Kidney epithelial cell (primary cell): ENCODE data around the gene APOC4. TPM values are rescaled to one million over a fixed set of nuclear protein-coding genes. Genes with fewer than 3 reads are reported as not detected.
"Not testable (repeated sequence)": the region's sequence is repeated elsewhere in the genome, so short reads cannot be mapped to it uniquely, and the experiment has no call there.

ENCODE experiments used
- DNase-seq: peaks from one replicate; pipeline ENCODE4 v3.0.0-alpha.2; 2010; ENCODE audit warnings: low read depth
- H3K27me3 ChIP-seq: 2 replicates; pipeline ENCODE4 v1.6.0; 2011; ENCODE audit warnings: low read length; ENCODE audit not compliant: control insufficient read depth, insufficient read depth
- H3K36me3 ChIP-seq: 2 replicates; pipeline ENCODE4 v1.5.1; 2011; ENCODE audit warnings: low read length; ENCODE audit not compliant: control insufficient read depth, insufficient read depth
- H3K4me3 ChIP-seq: 2 replicates; pipeline ENCODE4 v1.5.1; 2011; ENCODE audit warnings: low read depth, mild to moderate bottlenecking, control low read depth, low read length
- total RNA-seq: library from RNA; depleted of rRNA; stranded (reverse); fragments of >200 nt; gene quantifications from 2 replicates; pipeline ENCODE4 v1.2.3, GENCODE V29; 2015
- TF ChIP-seq, protein P1 (sequence below): IDR thresholded peaks from 2 replicates; pipeline ENCODE4 v1.5.1; 2011; ENCODE audit warnings: mild to moderate bottlenecking, moderate library complexity, low read length, control low read depth, inconsistent platforms; ENCODE audit not compliant: insufficient read depth, poor library complexity, severe bottlenecking

Gene APOC4
- total RNA-seq, 1 donor from 2014 or later, result not detected

DNA sequence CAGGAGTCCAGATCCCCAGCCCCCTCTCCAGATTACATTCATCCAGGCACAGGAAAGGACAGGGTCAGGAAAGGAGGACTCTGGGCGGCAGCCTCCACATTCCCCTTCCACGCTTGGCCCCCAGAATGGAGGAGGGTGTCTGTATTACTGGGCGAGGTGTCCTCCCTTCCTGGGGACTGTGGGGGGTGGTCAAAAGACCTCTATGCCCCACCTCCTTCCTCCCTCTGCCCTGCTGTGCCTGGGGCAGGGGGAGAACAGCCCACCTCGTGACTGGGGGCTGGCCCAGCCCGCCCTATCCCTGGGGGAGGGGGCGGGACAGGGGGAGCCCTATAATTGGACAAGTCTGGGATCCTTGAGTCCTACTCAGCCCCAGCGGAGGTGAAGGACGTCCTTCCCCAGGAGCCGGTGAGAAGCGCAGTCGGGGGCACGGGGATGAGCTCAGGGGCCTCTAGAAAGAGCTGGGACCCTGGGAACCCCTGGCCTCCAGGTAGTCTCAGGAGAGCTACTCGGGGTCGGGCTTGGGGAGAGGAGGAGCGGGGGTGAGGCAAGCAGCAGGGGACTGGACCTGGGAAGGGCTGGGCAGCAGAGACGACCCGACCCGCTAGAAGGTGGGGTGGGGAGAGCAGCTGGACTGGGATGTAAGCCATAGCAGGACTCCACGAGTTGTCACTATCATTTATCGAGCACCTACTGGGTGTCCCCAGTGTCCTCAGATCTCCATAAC, 36.4 kb upstream of the APOC4 start, which contains the start of gene APOE:
TSS of gene APOE (plus strand) at position 360 of the 724 bp plus-strand sequence. CDS start 829 bp downstream, outside the sequence.
- peaks cover 17% of the 10 kb centered on the region for H3K27me3 ChIP-seq
- peak within 1 kb of the TSS; percentile 6 for H3K4me3 ChIP-seq
- TF ChIP-seq, protein P1, sequence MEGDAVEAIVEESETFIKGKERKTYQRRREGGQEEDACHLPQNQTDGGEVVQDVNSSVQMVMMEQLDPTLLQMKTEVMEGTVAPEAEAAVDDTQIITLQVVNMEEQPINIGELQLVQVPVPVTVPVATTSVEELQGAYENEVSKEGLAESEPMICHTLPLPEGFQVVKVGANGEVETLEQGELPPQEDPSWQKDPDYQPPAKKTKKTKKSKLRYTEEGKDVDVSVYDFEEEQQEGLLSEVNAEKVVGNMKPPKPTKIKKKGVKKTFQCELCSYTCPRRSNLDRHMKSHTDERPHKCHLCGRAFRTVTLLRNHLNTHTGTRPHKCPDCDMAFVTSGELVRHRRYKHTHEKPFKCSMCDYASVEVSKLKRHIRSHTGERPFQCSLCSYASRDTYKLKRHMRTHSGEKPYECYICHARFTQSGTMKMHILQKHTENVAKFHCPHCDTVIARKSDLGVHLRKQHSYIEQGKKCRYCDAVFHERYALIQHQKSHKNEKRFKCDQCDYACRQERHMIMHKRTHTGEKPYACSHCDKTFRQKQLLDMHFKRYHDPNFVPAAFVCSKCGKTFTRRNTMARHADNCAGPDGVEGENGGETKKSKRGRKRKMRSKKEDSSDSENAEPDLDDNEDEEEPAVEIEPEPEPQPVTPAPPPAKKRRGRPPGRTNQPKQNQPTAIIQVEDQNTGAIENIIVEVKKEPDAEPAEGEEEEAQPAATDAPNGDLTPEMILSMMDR, result no peak
- no peak for DNase-seq
- H3K36me3 ChIP-seq, result peaks cover 2% of the 10 kb centered on the region

DNA sequence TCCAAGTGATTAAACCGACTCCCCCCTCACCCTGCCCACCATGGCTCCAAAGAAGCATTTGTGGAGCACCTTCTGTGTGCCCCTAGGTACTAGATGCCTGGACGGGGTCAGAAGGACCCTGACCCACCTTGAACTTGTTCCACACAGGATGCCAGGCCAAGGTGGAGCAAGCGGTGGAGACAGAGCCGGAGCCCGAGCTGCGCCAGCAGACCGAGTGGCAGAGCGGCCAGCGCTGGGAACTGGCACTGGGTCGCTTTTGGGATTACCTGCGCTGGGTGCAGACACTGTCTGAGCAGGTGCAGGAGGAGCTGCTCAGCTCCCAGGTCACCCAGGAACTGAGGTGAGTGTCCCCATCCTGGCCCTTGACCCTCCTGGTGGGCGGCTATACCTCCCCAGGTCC, 34.4 kb upstream of the APOC4 start:
- peaks cover 2% of the 10 kb centered on the region for H3K36me3 ChIP-seq
- TF ChIP-seq, protein P1, result no peak
- H3K27me3 ChIP-seq, result peaks cover 17% of the 10 kb centered on the region
- no peak overlapping the region for H3K4me3 ChIP-seq
- DNase-seq, result no peak

DNA sequence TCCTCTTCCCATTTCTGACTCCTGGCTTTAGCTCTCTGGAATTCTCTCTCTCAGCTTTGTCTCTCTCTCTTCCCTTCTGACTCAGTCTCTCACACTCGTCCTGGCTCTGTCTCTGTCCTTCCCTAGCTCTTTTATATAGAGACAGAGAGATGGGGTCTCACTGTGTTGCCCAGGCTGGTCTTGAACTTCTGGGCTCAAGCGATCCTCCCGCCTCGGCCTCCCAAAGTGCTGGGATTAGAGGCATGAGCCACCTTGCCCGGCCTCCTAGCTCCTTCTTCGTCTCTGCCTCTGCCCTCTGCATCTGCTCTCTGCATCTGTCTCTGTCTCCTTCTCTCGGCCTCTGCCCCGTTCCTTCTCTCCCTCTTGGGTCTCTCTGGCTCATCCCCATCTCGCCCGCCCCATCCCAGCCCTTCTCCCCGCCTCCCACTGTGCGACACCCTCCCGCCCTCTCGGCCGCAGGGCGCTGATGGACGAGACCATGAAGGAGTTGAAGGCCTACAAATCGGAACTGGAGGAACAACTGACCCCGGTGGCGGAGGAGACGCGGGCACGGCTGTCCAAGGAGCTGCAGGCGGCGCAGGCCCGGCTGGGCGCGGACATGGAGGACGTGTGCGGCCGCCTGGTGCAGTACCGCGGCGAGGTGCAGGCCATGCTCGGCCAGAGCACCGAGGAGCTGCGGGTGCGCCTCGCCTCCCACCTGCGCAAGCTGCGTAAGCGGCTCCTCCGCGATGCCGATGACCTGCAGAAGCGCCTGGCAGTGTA, 33.8 kb upstream of the APOC4 start:
- no peaks in the 10 kb centered on the region for H3K36me3 ChIP-seq
- no peak for DNase-seq
- H3K27me3 ChIP-seq, result peaks cover 17% of the 10 kb centered on the region
- H3K4me3 ChIP-seq, result no peak overlapping the region
- TF ChIP-seq, protein P1, result no peak

DNA sequence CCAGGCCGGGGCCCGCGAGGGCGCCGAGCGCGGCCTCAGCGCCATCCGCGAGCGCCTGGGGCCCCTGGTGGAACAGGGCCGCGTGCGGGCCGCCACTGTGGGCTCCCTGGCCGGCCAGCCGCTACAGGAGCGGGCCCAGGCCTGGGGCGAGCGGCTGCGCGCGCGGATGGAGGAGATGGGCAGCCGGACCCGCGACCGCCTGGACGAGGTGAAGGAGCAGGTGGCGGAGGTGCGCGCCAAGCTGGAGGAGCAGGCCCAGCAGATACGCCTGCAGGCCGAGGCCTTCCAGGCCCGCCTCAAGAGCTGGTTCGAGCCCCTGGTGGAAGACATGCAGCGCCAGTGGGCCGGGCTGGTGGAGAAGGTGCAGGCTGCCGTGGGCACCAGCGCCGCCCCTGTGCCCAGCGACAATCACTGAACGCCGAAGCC, 33.2 kb upstream of the APOC4 start:
- Histone ChIP-seq H3K36me3 (no peaks in the 10 kb centered on the region), H3K4me3 (no peak overlapping the region), H3K27me3 (peaks cover 17% of the 10 kb centered on the region)
- no peak for DNase-seq
- TF ChIP-seq, protein P1, result no peak

DNA sequence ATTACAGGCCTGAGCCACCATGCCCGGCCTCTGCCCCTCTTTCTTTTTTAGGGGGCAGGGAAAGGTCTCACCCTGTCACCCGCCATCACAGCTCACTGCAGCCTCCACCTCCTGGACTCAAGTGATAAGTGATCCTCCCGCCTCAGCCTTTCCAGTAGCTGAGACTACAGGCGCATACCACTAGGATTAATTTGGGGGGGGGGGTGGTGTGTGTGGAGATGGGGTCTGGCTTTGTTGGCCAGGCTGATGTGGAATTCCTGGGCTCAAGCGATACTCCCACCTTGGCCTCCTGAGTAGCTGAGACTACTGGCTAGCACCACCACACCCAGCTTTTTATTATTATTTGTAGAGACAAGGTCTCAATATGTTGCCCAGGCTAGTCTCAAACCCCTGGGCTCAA, 32.3 kb upstream of the APOC4 start:
- H3K27me3 ChIP-seq, result peaks cover 15% of the 10 kb centered on the region
- H3K36me3 ChIP-seq, result no peaks in the 10 kb centered on the region
- H3K4me3 ChIP-seq, result no peak overlapping the region
- TF ChIP-seq, protein P1, result no peak
- no peak for DNase-seq

DNA sequence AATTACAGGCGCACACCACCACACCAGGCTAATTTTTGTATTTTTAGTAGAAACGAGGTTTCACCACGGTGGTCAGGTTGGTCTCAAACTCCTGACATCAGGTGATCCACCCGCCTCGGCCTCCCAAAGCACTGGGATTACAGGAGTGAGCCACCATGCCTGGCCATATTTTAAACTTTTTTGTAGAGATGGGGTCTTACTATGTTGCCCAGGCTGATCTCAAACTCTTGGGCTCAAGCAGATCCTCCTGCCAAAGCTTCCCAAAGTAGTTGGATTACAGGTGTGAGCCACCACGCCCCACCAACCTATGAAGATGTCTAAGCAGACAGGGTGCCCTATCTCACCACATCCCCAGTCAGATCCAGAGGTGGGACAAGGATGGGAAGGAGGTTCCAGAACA, 30.1 kb upstream of the APOC4 start:
- H3K4me3 ChIP-seq, H3K36me3 ChIP-seq, H3K27me3 ChIP-seq, DNase-seq: not testable (repeated sequence)
